Stimulated activated CD4-positive, alpha-beta T cell treated with anti-CD3 and anti-CD28 coated beads, Interleukin-1b, Interleukin-23, amount 100 ng/mL, for 1 hour (primary cell): ENCODE results near the gene NEMP2.
"Not testable (repeated sequence)": the region's sequence is repeated elsewhere in the genome, so short reads cannot be mapped to it uniquely, and the experiment has no call there.

ENCODE experiments used
- DNase-seq, 2 donors: peaks; one replicate each; pipeline ENCODE4 v3.0.0-alpha.2; 2020; ENCODE audit warnings: low read depth in 2 of 2

The NEMP2 gene

GRCh38 chr2:190490502-190490901 lies 44.0 kb downstream of the NEMP2 start:
- no peak for DNase-seq

DNA sequence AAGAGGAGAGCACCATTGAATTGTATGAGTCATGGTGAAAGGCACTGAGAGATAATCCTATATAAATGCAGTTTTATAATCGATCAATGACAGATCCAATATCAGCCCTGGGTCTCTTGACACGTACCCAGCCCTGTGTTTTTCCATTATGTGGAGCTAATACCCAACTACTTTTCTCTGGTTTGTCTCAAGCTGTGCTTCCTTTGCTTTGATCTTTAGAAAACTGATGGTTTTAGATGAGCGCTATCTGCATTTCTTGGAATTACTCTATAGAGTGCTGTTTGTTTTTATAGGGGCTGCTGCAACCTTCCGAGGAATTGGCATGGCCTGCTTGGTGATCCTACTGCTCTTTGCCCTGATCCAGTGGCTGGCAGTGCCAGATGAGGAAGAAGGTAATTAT lies 45.0 kb downstream of the NEMP2 start:
- no peak for DNase-seq

GRCh38 chr2:190488516-190489233 lies 45.8 kb downstream of the NEMP2 start:
- DNase-seq: no peak

DNA sequence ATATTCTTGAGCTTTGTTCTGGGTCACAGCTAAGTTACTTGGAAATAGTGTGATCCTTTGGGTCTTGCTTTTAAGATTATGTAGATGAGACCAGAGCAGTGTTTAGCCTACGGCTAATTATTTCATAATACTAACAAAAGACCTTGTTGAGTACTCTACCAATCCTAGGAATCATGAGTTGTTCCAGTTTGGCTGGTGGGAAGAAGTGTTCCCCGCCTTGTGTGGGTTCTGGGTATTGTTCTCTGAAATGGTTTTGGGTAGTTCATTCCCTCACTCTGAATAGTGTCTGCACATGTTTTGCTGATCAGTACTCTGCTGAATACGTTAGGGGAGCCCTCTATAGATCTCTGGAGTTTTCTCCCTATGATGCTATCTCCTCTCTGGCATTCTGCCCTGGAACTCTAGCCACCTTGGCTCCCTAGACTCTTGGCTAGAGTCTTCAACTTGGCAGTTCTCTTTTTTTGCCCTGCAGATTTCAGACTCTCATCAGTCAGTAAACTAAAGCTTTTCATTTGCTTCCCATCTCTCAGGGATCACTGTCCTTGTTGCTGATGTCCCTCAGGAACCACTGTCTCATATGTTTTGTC lies 48.4 kb downstream of the NEMP2 start:
- no peak for DNase-seq

DNA sequence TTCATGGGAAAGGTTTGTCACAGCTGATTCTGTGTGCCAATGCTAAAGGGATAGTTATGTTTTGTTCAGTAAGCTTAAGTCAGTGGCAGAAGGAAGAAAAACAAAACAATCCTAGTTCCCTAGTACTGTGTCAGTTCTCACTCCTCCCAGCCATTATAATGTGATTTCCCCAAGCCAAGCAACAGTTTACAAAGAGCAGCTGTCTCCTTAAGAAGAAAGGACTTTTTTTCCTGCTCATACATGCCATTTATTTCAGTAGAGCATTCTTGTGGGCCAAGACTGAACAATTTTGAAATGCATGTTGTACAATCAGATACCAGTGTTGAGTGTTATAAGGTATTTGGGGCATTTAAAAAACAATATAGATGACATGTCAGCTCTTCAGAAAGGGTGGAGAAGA lies 52.1 kb downstream of the NEMP2 start:
- DNase-seq: no peak

DNA sequence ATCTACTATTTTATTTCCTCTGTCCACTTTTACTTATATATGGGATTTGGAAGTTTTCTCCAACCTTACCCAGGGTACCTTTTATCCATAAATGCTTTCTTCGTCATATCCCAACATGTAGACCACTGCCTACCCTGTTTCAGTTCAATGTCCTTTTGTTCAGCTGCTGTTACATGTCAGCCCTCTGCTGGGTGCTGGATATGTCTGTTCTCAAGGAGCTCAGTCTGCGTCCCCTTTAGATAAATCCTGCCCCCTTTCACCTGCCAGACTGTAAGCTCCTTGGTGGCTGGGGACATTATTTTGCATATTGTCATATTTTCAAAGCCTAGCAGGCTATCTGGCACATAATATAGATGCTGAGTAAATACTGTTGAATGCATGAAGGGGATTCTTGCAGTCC lies 53.2 kb downstream of the NEMP2 start:
- no peak for DNase-seq

- DNase-seq: no peak
These were observed 55.8 kb downstream of the NEMP2 start for GRCh38 chr2:190478572-190479195.

GRCh38 chr2:190477661-190478454 lies 56.7 kb downstream of the NEMP2 start:
- DNase-seq: no peak

- DNase-seq: no peak
These were observed 64.2 kb downstream of the NEMP2 start for GRCh38 chr2:190470256-190470826.

- DNase-seq: no peak
These were observed 64.8 kb downstream of the NEMP2 start for GRCh38 chr2:190469771-190470170.

DNA sequence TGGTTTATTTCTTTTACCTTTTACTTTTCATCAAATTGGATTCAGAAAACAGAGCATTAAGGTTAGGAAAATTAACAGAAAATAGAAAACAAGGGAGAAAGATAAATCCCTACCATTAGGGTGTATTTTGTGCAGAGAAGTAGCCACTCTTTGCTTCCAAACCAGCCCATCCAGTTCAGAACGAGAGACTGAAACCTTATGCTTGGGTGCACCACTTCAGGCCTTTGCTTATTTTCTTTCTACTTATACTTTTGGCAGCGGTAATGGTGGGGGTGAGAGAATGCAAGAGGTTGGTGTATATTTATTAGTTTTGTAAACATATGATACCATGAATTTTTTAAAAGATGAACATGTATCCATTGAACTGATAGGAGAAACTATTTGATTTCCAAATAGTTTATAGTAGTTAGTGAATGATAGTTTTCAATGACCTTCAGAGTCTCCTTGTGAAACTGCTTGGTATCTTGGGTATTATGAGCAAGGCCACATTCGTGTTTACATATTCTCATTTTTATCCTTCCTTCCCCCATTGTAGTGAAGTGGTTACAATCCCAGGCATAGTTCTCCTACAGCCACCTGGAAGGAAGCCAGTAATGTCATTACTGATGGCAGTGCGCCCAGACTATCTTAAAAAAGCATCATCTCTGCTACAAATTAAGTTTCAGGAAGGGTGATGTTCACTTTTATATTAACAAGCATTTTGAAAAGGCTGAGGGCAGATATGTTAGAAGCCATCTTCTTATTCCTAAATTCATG lies 65.5 kb downstream of the NEMP2 start:
- DNase-seq: no peak

- not testable (repeated sequence) for DNase-seq
These were observed 66.2 kb downstream of the NEMP2 start for GRCh38 chr2:190468354-190468753.

DNA sequence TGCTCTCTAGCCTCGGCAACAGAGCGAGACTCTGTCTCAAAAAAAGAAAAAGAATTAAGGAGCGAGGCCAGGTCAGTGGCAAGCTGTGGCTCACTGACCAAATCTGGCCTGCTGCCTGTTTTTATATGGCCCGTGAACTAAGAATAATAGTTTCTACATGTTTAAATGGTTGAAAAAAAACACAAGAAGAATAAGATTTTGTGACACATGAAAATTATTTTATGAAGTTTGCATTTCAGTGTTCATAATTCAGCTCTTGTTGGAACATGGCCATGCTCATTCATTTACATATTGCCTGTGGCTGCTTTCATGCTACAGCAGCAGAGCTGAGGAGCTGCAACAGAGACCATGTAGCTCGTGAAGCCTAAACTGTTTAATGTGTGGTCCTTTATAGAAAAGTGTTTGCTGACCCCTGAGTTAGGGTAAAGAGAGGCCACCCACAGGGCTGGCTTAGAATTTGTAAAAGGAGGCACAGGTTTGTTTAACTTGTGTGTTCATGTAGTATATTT lies 66.9 kb downstream of the NEMP2 start:
- no peak for DNase-seq

DNA sequence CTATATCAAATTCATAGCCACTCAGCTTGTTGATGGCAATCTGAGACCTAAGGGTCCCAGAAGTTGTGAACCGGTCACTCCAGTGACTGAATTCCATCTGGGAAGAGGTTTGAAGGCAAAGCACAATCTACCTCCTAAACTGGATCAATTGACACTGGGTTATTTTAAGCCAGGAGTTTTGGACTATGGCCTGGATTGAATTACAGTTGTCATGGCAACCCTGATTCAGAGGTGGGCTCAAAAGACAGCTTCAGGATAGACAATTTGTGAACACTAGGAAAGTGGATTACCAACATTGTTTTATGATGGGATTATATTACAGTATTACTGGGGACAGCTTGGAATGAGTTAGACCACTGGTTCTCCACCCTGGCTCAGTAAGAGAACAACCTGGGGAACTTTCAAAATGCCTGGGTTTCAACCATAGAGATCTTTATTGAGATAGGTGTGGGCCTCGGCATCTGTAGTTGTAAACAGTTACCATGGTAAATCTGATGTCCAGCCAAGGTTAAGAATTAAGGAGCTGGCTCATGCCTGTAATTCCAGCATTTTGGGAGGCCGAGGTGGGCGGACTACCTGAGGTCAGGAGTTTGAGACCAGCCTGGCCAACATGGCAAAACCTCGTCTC lies 67.6 kb downstream of the NEMP2 start:
- no peak for DNase-seq

DNA sequence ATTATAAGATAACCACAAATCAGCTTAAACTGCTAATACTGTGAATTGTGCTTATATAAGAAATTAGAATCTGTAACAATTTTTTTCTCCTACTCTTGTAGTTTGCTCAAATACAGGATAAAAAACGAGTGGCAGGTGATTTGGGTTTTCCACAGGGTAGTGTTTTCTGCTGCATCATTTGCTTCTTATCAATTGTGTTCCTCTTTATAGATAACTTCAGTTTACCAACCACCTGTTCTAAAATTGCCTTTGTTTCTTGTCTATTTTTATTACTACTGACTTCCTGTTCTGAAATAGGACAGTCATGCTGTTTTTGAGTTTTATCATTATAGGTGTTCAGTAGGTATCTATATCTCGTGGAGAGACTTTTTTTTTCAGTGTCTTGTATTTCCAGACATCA lies 69.5 kb downstream of the NEMP2 start:
- DNase-seq: no peak

- DNase-seq: no peak
These were observed 71.9 kb downstream of the NEMP2 start for GRCh38 chr2:190462611-190463010.

DNA sequence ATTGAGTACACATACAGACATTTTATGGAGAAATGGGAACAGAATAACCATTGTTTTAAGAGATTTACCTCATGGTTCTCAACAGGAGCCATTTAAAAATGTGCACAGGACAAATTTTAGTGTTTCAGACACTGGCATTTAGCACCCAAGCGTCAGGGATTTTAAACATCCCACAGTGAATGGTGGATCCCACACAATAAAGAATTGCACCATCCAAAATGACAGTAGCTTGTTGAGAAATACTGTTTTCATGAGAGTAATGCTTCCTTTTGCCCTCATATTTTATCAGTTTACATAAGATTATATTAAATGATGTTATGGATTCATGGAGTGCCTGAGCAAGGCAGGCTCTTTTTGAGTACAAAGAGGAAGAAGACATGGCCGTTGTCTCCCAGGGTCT lies 72.3 kb downstream of the NEMP2 start:
- DNase-seq: no peak

DNA sequence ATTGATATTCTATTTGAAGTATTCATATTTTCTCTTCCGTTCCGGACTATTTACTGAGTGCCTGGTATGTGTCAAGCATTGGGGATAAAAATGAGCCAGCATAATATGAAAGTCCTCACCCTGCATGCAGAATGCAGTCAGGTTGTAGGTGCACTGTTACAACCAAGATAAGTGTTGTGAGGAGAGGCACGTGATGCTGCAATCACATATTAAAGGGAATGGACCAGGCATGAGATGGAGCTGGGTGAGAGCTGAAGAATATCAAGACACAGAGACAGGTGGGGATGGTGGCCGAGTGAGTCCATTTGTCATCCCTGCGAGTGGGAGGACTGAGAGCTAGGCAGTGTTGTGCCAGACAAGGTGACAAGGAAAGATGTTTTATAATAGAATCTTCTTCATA lies 74.0 kb downstream of the NEMP2 start:
- DNase-seq: no peak

GRCh38 chr2:190459881-190460280 lies 74.6 kb downstream of the NEMP2 start:
- DNase-seq: no peak

DNA sequence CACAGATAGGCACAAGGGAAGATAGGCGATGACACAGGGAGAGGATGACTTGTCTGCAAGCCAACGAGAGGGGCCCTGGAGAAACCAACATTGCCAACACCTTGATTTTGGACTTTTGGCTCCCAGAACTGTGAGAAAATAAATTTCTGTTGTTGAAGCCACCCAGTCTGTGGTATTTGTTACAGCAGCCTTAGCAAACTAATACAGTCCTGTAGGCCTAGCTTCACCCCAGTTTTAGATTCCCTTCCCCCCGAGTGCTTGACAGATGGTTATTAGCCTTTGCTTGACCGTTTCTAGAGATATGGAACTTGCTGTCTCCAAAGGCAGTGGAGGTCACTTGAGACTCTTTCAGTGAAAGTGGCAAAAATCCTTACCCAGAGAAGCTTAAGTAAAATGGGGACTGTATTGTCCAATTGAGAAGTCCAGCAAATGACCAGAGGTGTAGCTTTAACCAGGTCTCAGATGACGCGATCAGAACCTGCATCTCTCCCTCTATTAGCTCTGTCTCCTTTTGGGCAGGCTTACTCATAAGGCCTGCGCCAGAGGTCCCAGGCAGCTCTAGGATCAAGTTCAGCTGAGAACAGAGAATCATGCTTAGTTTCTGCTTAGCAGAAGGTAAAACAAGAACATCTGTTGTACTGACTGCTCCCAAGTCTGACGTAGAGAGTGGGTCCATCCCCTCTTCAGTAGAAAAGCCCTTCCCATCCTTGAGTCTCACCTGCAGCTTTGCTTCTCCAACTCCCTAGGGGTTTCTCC lies 76.0 kb downstream of the NEMP2 start:
- DNase-seq: no peak
